Limb (tissue), 2 donors: ENCODE results near the gene RNF11.
"Not testable (repeated sequence)": the region's sequence is repeated elsewhere in the genome, so short reads cannot be mapped to it uniquely, and the experiment has no call there.

Source experiments
- DNase-seq, 2 donors: peaks; one replicate each; pipeline ENCODE4 v3.0.0-alpha.2; 2016; ENCODE audit errors: extremely low spot score in 2 of 2

The RNF11 gene, protein sequence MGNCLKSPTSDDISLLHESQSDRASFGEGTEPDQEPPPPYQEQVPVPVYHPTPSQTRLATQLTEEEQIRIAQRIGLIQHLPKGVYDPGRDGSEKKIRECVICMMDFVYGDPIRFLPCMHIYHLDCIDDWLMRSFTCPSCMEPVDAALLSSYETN

DNA sequence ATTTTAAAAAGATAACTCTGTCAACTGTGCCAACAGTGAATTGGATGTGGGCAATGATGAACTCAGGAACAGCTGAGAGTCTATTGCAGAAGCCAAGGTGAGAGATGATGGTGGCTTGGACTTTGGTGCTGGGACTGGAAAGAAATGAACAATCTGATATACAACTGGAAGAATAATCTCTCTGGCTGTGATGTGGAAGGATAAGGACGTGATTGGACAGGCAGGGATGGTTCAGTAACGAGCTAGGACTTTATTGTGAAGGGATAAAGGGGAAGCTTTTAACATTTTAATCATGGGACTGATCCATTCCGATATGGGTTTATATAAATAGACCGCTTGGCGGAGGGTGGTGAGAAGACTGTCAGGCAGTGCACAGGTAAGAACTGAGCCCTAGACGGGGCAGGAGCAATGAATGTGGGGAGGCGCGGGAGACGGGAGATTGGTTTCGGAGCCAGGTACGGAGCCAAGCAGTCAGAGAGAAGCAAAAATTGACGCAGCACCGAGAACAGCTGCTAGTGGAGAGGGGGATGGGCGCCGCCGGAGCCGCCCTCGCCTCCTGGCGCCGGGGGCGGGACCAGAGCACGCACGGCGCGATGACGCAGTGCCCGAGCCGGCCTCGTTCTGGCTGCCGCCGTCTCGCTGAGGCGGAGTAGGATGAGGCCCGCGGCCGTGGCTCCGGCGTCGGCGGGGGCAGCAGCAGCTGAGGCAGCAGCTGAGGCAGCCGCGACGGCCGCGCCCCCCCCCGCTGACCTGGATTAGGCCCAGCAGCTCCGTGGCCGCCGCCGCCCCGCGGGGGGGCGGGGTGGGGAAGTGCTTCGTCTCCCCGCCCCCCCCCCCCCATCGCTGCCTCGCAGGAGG lies at the start of gene RNF11:
Gene RNF11, plus strand, starts transcription at position 601 of the 858 bp plus-strand sequence. CDS start 484 bp downstream, outside the sequence.
- DNase-seq, result peak; percentile 94 to 97

DNA sequence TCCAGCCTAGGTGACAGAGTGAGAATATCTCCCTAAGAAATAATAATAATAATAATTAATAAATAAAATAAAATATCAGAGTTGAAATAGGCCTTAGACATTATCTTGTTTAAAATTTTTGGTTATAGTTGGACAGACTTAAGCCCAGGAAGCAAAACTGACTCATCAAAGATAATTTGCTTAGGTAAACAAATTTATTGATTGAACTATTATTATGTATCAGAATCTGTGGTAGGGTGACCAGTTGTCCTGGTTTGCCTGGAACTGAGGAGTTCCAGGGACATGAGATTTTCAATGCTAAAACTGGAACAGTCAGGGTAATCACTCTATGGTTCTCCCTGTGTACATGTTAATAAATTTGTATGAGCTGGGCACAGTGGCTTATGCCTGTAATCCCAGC lies 47.8 kb upstream of the RNF11 start:
- DNase-seq, result no peak

DNA sequence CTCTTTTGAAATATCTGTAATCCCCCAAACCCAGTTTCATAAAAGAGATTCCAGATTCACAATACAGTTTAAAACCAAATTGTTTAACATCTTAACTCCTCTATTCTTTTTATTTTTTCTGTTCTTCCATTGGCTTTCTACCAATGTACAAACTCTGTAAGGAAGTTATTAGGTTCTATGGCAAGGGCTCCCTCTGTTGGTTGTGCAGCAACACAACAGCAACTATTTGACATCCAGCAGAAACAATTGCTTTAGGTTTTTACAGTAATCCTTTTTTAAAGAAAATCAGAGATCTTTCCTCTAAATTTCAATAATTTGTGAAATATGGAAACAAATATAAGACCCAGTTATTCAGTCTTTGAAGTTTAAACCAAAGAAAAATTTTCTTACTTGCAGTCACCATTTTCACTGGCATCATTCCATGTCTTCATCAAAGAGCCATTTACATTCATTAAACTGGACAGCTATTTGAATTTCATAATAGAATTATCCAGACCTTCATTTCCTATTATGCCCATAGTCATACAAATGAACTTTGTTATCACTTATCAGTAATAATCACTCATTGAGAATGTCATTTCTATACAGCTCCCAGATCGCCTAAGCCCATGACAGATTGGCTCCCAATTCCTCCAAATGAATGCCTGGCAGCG lies 46.5 kb upstream of the RNF11 start:
- peak; percentile 34 to 78 for DNase-seq

DNA sequence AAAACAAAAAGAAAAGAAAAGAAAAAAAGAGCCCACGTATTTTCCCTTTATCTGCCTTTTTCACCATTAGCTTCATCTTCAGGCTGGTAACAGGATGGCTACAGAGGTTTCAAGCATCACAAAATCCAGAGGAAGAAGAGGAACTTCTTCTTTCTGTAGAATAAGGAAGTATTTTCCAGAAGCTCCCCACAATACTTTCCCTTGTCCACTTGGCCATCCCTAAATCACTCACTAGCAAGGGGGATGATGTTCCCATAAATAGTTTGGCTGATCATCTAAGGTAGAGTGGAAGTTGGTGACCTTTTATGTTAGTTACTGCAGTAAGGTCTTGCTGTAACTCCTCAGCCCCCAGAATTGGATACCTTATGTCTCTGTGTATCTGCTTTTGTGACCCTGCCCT lies 45.1 kb upstream of the RNF11 start:
- DNase-seq, result no peak

DNA sequence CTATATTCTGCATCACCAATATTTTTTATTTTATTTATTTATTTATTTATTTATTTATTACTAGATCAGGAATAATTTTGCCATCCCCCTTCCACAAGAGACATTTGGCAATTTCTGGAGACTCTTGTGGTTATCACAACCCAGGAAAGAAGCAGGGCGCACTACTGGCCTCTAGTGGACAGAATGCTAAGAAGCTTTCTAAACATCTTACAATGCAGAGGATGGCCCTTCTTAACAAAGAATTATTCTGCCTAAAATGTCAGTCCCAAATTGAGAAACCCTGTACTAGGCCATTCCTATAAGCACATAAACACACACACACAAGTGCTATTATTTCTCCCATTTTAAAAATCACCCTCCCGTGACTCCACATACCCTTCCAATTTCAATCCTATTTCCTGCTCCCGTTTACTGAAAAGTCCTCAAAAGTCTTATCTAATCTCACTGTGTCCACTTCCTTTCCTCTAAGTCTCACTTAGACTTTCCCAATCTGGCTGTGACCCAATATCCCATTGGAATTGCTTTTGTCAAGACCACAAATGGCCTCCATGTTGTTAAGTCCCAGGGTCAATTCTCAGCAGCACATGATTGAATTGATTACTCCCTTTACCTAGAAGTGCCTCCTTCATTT lies 43.7 kb upstream of the RNF11 start:
- DNase-seq, result peak; percentile 62 to 71

DNA sequence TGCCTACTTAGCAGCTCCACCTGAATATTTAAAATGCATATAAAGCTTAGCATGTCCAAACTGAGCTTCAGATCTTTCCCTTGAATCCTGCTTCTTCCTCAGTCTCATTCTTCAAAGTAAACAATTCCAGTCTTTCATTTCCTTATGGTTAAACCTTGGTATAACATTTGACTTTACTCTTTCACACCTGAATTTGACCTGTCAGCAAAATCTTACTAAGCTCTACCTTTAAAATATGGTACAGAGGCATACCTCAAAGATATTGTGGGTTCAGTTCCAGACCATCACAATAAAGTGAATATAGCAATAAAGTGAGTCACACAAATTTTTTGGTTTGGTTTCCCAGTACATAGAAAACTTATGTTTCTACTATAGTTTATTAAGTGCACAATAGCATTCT lies 42.5 kb upstream of the RNF11 start:
- no peak for DNase-seq

DNA sequence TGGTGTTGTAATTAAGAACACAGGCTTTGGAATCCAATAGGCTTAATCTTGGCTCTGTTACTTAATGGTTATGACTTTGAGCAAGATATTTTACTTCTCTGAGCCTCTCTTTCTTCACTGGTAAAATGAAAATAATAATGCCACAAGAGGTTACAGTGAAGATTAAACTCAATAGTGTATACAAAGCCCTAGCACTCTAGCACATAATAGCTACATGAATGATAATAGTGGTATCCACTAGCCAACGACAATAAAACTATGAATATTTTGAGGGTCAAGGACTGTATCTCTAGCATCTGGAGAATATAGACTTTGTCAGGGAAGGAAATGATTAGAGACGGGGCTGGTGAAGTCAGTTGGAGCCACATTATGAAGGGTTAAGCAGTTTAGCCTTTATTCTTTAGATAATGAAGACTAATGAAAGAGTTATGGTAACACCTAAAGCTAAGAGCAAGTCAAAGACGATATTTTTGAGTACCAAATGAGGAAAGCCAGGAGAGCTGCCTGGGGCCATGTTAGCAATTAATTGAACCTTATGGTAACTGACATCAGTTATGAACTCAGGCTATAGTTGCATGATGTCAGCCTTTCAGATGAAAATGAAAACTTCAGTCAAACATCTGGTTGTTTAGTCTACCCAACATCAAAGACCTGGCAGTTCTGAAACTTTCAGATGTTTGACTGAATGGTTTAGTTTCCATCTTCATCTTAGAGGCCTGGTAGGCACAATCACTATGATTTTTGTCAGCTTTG lies 32.8 kb upstream of the RNF11 start:
- no peak for DNase-seq

DNA sequence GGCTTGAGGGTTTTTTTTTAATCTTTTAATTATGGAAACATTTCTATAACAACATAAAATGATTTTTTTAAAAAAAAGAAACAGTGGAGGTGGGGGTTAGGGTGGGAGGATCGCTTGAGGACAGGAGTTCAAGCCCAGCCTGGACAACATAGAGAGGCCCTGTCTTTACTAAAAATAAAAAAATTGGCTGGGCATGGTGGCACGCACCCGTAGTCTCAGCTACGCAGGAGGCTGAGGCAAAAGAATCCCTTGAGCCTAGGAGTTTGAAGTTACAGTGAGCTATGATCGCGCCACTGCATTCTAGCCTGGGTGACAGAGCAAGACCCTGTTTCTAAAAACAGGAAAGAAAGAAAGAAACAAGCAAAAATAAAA lies 32.2 kb upstream of the RNF11 start:
- DNase-seq, result no peak

DNA sequence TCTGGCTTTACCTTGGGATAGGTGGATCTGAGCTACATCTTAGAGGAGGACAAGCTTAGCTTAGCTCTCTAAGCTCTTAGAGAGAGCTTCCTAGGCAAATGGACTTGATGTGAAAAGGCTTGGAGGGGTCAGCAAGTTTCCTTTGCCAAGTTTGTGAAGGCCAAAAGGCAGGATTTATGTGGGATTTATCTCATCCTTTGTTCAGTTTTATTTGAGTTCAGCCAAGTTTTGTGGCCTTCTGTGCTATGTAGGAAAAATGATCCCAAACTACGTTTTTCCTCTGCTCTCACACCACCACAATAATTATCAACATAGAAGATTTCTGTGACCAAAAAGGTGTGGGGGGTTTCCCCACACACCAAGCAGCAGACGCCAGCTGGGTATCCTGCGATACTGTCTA lies 26.0 kb upstream of the RNF11 start:
- DNase-seq, result no peak

DNA sequence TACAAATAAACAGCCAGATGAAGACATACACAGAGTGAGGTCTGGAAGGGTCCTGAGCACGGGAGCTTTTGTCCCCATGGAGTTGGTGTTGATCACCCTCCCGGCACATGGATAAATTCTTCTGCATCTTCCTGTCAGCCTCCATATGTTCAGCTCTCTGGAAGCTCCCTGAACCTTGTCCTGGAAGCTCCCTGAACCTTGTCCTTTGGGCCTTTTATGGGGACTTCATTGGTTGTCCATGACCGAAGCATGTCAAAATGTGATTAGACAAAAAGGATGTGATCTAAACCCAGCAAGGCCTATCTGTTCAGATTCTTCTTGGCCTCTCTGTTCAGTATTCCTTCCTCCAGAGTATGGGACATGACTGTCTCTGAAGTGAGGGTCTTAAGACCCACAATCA lies 25.4 kb upstream of the RNF11 start:
- no peak for DNase-seq

DNA sequence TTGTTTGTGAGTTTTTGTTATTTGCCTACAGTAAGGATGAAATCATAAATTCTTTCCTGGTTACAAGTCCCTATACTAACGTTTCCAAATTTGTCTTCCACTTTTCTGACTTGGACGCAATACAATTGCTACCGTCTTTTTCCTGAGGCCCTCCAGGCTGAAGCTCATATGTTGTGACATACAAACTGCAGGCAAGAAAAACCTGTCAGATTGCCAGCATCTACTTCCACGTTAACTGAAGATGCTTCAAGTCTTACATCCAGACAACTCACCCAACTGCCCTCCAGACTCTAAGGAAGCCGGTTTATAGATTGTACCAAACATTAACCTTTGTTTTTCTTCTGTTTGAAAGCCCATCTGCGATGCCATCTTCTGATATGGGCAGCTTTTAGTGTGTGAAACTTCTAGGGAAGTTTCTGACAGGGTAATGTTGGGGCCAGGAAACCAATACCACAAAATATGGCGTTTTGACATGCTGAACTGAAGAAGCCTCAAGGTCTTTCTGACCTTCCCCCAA lies 21.4 kb upstream of the RNF11 start:
- peak in 1 of 2 donors; percentile 18 for DNase-seq

DNA sequence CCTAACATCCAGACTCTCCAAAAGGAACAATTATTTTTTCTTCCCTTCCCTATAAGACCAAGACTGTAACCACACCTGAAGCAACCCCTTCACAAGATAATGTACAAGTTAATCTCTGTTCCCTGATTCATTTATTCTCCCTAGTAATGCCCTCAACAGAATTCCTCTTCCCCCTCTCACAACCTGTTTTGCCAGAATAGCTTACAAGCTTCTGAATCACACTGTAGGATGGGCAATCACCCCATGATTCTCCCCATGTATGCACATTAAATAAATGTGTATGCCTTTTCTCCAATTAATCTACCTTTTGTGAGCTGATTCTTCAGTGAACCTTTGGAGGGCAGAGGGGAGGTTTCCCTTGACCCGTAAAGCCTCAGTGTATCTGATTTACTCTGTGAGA lies 20.9 kb upstream of the RNF11 start:
- DNase-seq, result no peak

DNA sequence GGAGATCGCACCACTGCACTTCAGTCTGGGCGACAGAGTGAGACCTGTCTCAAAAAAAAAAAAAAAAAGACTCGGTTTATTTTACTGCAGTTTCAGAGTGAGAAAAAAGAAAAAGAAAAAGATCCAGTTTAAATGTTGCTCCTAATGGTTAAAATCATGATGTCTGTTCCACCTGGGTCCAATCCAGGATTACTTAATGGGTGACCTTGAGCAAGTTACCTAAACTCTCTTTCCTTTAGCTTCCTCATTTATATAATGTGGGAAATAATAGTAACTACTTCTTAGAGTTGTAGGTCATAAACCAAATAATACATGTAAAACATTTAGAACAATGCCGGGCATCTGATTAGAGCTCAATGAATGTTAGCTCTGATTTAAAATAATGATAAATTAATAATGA lies 19.4 kb upstream of the RNF11 start:
- DNase-seq, result no peak

DNA sequence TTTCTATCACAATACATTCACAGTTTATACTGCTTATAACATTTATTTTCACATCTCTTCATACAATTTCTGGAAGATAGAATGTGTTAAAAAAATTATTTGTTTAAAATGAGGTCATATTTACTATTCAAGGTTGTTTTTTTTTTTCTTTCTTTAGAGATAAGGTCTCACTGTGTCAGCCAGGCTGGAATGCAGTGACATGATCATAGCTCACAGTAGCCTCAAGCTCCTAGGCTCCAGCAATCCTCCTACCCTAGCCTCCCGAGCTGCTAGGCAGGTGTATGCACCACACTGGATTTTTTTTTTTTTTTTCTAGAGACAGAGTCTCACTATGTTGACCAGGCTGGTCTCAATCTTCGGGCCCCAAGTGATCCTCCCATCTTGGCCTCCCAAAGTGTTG lies 19.0 kb upstream of the RNF11 start:
- DNase-seq, result no peak

DNA sequence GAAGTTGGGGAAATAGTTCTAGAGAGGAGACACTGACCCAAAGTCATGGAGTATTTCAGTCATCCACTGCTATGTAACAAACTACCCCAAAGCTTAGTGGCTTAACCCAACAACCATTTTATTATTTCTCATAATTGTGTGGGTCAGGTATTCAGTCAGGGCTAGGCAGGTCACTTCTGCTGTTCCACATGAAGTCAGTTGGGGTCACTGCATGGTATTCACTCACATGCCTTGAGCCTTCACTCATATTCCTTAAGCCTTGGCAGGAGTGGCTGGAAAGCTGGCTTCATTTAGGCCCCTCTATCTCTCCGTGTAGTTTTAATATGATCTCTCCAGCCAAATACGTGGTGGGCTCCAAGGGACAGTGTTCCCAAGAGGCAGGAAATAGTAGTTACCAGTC lies 17.5 kb upstream of the RNF11 start:
- DNase-seq, result no peak

DNA sequence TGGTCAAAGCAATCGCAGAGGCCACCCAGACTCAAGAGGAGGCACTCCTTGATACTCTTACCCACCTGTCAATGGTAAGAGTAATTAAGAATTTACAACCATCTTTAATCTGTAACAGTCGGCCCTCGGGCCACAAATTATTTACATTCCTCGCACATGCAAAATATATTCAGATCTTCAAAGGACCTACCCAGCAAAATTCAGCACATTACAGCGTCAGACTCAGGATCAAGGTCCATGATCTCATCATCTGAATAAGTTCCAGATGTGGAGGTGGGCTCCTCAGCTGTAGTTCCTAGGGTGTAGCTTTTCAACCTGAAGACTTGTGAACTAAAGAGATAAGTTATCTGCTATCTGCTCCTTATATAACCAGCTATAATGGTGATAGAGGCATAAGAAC lies 17.1 kb upstream of the RNF11 start:
- DNase-seq, result no peak

DNA sequence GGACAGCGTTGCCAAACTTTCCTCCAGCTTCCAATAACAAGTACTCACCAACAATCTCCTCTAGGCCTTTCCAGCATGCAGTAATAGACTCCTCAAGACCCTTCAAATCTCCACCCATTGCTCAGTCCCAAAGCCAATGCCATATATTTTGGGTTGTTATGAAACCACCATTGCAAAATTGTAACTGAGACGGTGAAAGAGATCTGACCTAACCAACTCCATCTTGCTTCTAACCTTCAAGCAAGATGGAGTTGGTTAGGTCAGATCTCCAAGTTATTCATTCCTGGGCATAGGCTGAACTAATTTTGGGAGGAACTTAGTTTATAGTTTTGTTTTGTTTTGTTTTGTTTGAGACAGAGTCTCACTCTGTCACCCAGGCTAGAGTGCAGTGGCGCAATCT lies 14.5 kb upstream of the RNF11 start:
- not testable (repeated sequence) for DNase-seq

DNA sequence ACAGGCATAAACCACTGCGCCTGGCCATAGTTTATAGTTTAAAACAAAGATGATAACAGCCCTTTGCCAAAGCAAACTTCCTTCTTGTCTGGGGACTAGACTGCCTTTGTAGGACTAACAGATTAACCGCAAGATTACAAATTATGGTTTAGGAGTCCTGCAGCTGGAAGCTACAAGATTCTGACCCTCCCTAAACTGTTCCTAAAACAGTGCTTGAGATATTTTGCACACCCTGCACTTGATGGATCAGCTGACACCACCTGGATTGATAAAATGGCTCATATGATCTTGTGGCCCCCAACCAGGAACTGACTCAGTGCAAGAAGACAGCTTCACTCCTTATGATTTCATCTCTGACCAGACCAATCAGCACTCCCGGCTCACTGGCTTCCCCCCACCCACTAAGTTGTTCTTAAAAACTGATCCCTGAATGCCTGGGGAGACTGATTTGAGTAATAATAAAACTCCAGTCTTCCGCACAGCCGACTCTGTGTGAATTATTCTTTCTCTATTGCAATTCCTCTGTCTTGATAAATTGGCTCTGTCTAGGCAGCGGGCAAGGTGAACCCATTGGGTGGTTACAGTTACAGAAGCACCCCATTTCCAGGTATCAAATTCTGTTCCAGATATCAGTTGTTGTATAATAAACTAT lies 13.8 kb upstream of the RNF11 start:
- no peak for DNase-seq

DNA sequence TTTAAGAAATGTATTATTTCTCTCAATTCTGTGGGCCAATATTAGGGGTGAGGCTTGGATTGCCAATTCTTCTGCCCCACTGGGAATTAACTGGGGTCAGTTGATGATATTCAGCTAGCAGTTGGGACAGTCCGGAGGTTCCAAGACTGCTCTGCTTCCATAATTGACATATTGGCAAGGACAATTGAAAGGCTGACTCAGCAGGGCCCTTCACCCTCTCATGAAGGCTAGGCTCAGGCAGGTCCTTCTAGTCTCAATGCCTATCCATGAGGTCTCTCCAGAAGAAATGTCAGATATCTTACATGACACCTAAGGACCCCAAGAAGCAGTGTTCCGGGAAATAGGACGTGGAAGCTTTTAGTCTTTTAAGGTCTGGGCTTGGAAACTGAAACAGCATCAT lies 13.3 kb upstream of the RNF11 start:
- DNase-seq, result no peak

DNA sequence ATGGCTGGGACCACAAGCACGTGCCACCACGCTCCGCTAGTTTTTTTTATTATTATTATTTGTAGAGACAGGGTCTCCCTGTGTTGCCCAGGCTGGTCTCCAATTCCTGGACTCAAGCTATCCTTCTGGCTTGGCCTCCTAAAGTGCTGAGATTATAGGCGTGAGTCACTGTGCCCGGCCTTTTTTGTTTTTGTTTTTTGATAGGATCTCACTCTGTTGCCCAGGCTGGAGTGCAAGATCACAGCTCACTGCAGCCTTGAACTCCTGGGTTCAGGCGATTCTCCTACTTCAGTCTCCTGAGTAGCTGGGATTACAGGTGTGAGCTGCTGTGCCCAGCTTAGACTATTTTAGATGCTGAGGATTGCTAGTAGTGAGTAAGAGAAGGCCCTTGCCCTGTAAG lies 11.8 kb upstream of the RNF11 start:
- no peak for DNase-seq
